Heart left ventricle (tissue), 13 donors: Measurements from ENCODE around the gene MUC6.

Source experiments
- CTCF ChIP-seq, 12 donors: fragments of 200-600 bp; sonication (generic) in 4 of 12; IDR thresholded peaks; one replicate each; pipeline versions ENCODE4 v1.5.0 to v1.8.0; 2018 to 2022; ENCODE audit warnings: antibody characterized with exemption in 12 of 12, mild to moderate bottlenecking in 5 of 12
- POLR2A ChIP-seq, 2 donors: fragments of 450-650 bp; IDR thresholded peaks; one replicate each; pipeline ENCODE4 v1.6.1; 2017; ENCODE audit warnings: antibody characterized with exemption in 2 of 2, mild to moderate bottlenecking in 2 of 2, moderate library complexity in 2 of 2
- donor health status: ischemic (EF 13 %, LVEDD 7.1; RV severe dilation, severe dysfunction).
- donor health status: DM: no; HTN: yes; CAD: no.
- donor health status: DM: no; HTN: no; CAD: no.
- donor health status: ischemic (EF 25% LVEDD 6.9; RV normal size, moderate dysfunction).
- donor health status: ischemic (EF 25% LVEDD 5.7; RV mildly dilated, moderate dysfunction).
- donor health status: ischemic (EF 35%, LVEDD 5.7; RV mildly dilated, moderate dysfunction).
- donor health status: nonischemic (EF 11% LVEDD 7.7; RV severe dilation, severe dysfunction).
- donor health status: DM: yes; HTN: yes; CAD: no.
- donor health status: PGD.
- donor health status: ischemic (EF 29% LVEDD 5.4; RV normal size, mild dysfunction).
- donor health status: nonischemic (EF 23%, LVEDD 6.1; RV moderate dilation, normal function).

DNA sequence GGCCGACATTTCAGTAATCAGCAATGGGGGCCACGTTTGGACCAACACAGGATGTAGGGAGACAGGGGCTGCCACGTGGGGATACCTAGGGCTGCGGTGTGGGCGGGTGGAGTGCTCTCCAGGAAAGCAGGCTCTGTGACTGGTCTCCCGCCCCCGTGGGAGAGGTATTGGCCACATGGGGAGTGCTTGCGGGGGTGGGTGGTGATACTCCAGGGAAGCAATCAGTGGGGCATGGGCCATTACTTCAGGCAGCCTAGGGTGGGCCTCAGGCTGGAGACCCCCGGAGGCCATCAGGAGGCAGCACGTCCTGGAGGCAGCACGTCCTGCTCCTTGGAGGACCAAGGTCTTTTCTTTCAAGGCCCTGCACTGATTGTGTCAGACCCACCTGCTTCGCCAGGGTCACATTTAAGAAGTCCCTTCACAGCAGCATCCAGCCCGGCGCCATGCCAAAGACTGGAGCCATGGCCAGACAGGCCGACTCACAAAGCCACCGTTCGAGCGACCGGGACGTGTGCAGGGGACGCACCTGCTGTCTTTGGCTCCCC, 35.1 kb upstream of the MUC6 start:
- TF ChIP-seq CTCF (IDR thresholded peaks at IDR 0.05) (no peak), POLR2A (IDR thresholded peaks at IDR 0.05) (no peak)
